PFSK-1 (cell line): ENCODE measurements around the gene SLC9A3.

Experiments used
- FOXP2 ChIP-seq: optimal IDR thresholded peaks from 2 replicates; pipeline ENCODE3; 2011; ENCODE audit warnings: borderline replicate concordance, control low read depth, inconsistent platforms; ENCODE audit not compliant: insufficient read depth; ENCODE audit errors: extremely low read length, extremely low read depth
- POLR2AphosphoS5 ChIP-seq: IDR thresholded peaks from 2 replicates; pipeline ENCODE4 v1.6.1; 2012; ENCODE audit warnings: low read depth, mild to moderate bottlenecking, control low read depth, low read length, moderate library complexity
- SIN3A ChIP-seq: IDR thresholded peaks from 2 replicates; pipeline ENCODE4 v1.6.1; 2012; ENCODE audit warnings: mild to moderate bottlenecking, low read length, moderate library complexity, borderline replicate concordance; ENCODE audit not compliant: insufficient read depth
- TAF1 ChIP-seq: IDR thresholded peaks from 2 replicates; pipeline ENCODE4 v1.6.1; 2012; ENCODE audit warnings: low read length, control low read depth, borderline replicate concordance; ENCODE audit not compliant: insufficient read depth
- TF ChIP-seq, protein P1 (sequence below), 2 experiments: IDR thresholded peaks; 2 replicates each; pipeline versions ENCODE4 v1.6.1 to v1.8.0; 2011 to 2012; ENCODE audit warnings: low read depth in 2 of 2, low read length in 2 of 2, control low read depth in 1 of 2, inconsistent platforms in 1 of 2, mild to moderate bottlenecking in 1 of 2, moderate library complexity in 1 of 2; ENCODE audit not compliant: insufficient read depth in 1 of 2

SLC9A3 gene

DNA sequence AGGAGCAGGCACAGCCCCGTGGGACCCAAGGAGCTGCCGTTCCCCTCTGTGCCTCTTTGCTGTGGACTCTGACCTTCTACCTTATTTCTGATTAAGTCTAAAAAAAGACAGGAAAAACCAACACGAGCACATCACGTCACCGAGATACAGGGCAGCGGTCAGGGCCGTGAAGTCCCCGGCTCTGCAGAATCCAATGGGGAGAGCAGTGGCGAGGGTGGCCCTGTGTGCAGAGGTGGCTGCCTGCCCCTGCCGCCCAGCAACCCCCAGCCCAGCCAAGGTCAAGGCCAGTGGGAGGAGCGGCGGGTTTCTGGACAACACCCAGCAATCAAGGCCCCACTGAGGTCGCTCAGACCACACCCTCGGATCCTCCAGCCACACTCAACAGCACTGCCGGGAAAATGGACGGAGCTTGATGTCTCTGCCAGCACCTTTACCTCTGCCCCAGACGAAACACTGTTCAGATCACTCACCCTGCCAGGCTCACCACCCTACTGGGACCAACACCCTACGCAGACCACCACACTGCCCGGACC, 32.7 kb upstream of the SLC9A3 start:
- TF ChIP-seq TAF1 (no peak), POLR2AphosphoS5 (no peak), FOXP2 (no peak), SIN3A (no peak)
- TF ChIP-seq, protein P1, sequence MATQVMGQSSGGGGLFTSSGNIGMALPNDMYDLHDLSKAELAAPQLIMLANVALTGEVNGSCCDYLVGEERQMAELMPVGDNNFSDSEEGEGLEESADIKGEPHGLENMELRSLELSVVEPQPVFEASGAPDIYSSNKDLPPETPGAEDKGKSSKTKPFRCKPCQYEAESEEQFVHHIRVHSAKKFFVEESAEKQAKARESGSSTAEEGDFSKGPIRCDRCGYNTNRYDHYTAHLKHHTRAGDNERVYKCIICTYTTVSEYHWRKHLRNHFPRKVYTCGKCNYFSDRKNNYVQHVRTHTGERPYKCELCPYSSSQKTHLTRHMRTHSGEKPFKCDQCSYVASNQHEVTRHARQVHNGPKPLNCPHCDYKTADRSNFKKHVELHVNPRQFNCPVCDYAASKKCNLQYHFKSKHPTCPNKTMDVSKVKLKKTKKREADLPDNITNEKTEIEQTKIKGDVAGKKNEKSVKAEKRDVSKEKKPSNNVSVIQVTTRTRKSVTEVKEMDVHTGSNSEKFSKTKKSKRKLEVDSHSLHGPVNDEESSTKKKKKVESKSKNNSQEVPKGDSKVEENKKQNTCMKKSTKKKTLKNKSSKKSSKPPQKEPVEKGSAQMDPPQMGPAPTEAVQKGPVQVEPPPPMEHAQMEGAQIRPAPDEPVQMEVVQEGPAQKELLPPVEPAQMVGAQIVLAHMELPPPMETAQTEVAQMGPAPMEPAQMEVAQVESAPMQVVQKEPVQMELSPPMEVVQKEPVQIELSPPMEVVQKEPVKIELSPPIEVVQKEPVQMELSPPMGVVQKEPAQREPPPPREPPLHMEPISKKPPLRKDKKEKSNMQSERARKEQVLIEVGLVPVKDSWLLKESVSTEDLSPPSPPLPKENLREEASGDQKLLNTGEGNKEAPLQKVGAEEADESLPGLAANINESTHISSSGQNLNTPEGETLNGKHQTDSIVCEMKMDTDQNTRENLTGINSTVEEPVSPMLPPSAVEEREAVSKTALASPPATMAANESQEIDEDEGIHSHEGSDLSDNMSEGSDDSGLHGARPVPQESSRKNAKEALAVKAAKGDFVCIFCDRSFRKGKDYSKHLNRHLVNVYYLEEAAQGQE (IDR thresholded peaks at IDR 0.05; ENCODE audit: insufficient read depth in 1 of 2, low read depth in 2 of 2, low read length in 2 of 2) = no peak

DNA sequence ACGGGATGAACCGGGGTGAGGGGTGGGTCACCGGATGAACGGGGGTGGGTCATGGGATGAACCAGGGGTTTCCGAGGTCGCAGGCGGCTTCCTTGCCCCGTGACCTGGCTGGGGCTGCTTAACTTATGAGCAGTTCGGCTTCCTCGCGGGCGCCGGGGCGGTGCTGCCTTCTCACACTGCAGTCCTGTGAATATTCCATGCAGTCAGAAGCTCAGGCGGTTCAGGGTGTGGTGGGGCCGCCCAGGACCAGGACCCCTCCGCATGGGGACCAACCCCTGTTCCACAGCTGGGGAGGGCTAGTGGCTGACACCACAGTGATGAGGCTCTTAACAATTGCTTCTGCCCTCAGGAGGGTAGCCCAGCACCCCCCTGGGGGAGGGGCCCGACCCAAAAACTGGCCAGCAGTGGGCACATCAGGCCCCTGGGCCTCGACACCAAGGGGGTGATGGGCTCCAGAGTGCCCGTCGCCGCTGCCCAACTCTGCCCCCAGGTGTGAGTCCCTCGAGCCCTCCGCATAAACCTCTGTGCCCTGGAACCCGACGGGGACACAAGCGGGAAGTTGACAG, 30.9 kb upstream of the SLC9A3 start:
- TF ChIP-seq FOXP2 (no peak), SIN3A (no peak), POLR2AphosphoS5 (no peak), TAF1 (no peak)
- TF ChIP-seq, protein P1 (IDR thresholded peaks at IDR 0.05; ENCODE audit: insufficient read depth in 1 of 2, low read depth in 2 of 2, low read length in 2 of 2) = no peak

DNA sequence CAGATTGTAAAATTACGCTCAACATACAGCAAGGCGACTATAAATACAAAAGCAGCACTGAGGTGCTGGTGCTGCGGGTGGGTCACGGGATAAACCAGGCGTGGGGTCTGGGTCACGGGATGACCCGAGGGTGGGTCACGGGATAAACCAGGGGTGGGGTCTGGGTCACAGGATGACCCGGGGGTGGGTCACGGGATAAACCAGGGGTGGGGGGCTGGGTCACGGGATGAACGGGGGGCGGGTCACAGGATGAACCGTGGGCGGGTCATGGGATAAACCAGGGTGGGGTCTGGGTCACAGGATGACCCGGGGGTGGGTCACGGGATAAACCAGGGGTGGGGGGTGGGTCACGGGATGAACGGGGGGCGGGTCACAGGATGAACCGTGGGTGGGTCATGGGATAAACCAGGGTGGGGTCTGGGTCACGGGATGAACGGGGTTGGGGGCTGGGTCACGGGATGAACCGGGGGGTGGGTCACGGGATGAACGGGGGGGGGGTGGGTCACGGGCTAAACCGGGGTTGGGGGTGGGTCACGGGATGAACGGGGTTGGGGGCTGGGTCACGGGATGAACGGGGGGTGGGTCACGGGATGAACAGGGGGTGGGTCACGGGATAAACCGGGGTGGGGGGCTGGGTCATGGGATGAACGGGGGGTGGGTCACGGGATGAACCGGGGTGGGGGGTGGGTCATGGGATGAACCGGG, 30.2 kb upstream of the SLC9A3 start:
- TF ChIP-seq FOXP2 (no peak), SIN3A (no peak), TAF1 (no peak), POLR2AphosphoS5 (no peak)
- TF ChIP-seq, protein P1 (IDR thresholded peaks at IDR 0.05; ENCODE audit: insufficient read depth in 1 of 2, low read depth in 2 of 2, low read length in 2 of 2) = no peak

DNA sequence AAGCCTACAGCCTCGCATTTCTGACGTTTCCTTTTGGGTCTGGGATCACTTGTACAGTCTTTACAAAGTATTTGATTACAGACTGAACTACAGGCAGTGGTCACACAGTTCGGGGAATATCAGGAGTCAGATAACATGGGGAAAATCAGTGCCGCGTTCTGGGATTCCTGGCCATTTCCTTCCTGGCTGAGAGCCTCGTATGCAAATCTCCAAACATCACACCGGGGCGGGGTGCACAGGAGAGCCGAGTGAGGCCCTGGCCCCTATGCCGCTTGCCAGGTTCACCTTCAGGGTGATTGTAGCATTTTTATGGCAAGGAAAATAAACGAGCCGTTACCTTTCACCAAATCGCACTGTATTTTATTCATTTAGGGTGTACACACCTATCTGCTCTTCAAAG, 29.6 kb upstream of the SLC9A3 start:
- TF ChIP-seq FOXP2 (no peak), SIN3A (no peak), TAF1 (no peak), POLR2AphosphoS5 (no peak)
- TF ChIP-seq, protein P1 (IDR thresholded peaks at IDR 0.05; ENCODE audit: insufficient read depth in 1 of 2, low read depth in 2 of 2, low read length in 2 of 2) = no peak
